GM12874 (cell line): ENCODE data around the gene BARX2.

Experiments
- CTCF ChIP-seq: IDR thresholded peaks from 2 replicates; pipeline ENCODE4 v1.5.1; 2011; ENCODE audit warnings: low read depth, mild to moderate bottlenecking, control low read depth, low read length, moderate library complexity; ENCODE audit not compliant: insufficient read depth

The BARX2 gene

GRCh38 chr11:129423426-129423825 lies 47.8 kb downstream of the BARX2 start:
- no peak for TF ChIP-seq CTCF

- no peak for TF ChIP-seq CTCF
Measured at GRCh38 chr11:129425214-129425613, 49.6 kb downstream of the BARX2 start.

GRCh38 chr11:129426038-129426437 lies 50.4 kb downstream of the BARX2 start:
- no peak for TF ChIP-seq CTCF

- no peak for TF ChIP-seq CTCF
Measured at GRCh38 chr11:129426776-129427175, 51.1 kb downstream of the BARX2 start.

- no peak for TF ChIP-seq CTCF
Measured at GRCh38 chr11:129427376-129427775, 51.7 kb downstream of the BARX2 start.

- TF ChIP-seq CTCF = no peak
Measured at GRCh38 chr11:129427816-129428406, 52.3 kb downstream of the BARX2 start.

GRCh38 chr11:129428557-129428956 lies 52.9 kb downstream of the BARX2 start:
- no peak for TF ChIP-seq CTCF
